HG03064 (cell line): ENCODE results near the gene KCNIP4.

ENCODE experiments used
- ATAC-seq: cut with Tn5 transposase; IDR thresholded peaks from one replicate; pipeline ENCODE4 v1.9.1; 2021; ENCODE audit warnings: low read depth; ENCODE audit not compliant: unreplicated experiment

The KCNIP4 gene

GRCh38 chr4:21901831-21902230 is 46.7 kb downstream of the KCNIP4 start:
- ATAC-seq = no peak

GRCh38 chr4:21901281-21901680 is 47.3 kb downstream of the KCNIP4 start:
- ATAC-seq = no peak

GRCh38 chr4:21900211-21900610 is 48.4 kb downstream of the KCNIP4 start:
- no peak for ATAC-seq

GRCh38 chr4:21898101-21898500 is 50.5 kb downstream of the KCNIP4 start:
- ATAC-seq = no peak

GRCh38 chr4:21896767-21897166 is 51.8 kb downstream of the KCNIP4 start:
- no peak for ATAC-seq

- no peak for ATAC-seq
Measured at GRCh38 chr4:21893136-21893535, 55.4 kb downstream of the KCNIP4 start.

- no peak for ATAC-seq
Measured at GRCh38 chr4:21890231-21890630, 58.3 kb downstream of the KCNIP4 start.

GRCh38 chr4:21888195-21888976 is 60.2 kb downstream of the KCNIP4 start:
- no peak for ATAC-seq

- ATAC-seq = no peak
Measured at GRCh38 chr4:21887481-21887880, 61.1 kb downstream of the KCNIP4 start.

GRCh38 chr4:21885770-21886169 is 62.8 kb downstream of the KCNIP4 start:
- ATAC-seq = no peak

- no peak for ATAC-seq
Measured at GRCh38 chr4:21885241-21885640, 63.3 kb downstream of the KCNIP4 start.

GRCh38 chr4:21884615-21885014 is 64.0 kb downstream of the KCNIP4 start:
- ATAC-seq = no peak

GRCh38 chr4:21882051-21882839 is 66.3 kb downstream of the KCNIP4 start:
- no peak for ATAC-seq

- ATAC-seq = no peak
Measured at GRCh38 chr4:21879187-21879586, 69.4 kb downstream of the KCNIP4 start.

GRCh38 chr4:21876711-21877110 is 71.9 kb downstream of the KCNIP4 start:
- no peak for ATAC-seq

- ATAC-seq = no peak
Measured at GRCh38 chr4:21873145-21873544, 75.4 kb downstream of the KCNIP4 start.

GRCh38 chr4:21872101-21872500 is 76.5 kb downstream of the KCNIP4 start:
- no peak for ATAC-seq

- ATAC-seq = no peak
Measured at GRCh38 chr4:21869978-21870745, 78.4 kb downstream of the KCNIP4 start.

- no peak for ATAC-seq
Measured at GRCh38 chr4:21864686-21865085, 83.9 kb downstream of the KCNIP4 start.

- no peak for ATAC-seq
Measured at GRCh38 chr4:21862917-21863316, 85.7 kb downstream of the KCNIP4 start.

- ATAC-seq = no peak
Measured at GRCh38 chr4:21858971-21859370, 89.6 kb downstream of the KCNIP4 start.
